Panc1 (cell line): ENCODE results near the gene PLD1. TPM values are rescaled to one million over a fixed set of nuclear protein-coding genes. Genes with fewer than 3 reads are reported as not detected.

Experiments used
- ATAC-seq: fragments of 200-7000 bp; cut with Tn5 transposase; 2 replicates; pipeline ENCODE4 v1.9.1; 2020; ENCODE audit warnings: mild to moderate bottlenecking, moderate library complexity
- BruUV-seq: library from RNA; stranded (reverse); fragments of 400-500 nt; replicated peaks from 2 replicates; lab custom pipeline; 2021; lab: Mats Ljungman, UMichigan
- CTCF ChIA-PET: fragments of 300-600 bp; sonication (Branson Sonifier 250); formaldehyde crosslinking; loops from one replicate; lab custom pipeline; 2022; ENCODE audit warnings: antibody characterized with exemption; lab: Charles Lee
- POLR2A ChIA-PET: fragments of 300-600 bp; sonication (Branson Sonifier 250); formaldehyde crosslinking; loops from one replicate; lab custom pipeline; 2022; ENCODE audit warnings: antibody characterized with exemption; lab: Charles Lee
- DNase-seq: peaks from one replicate; pipeline ENCODE4 v3.0.0-alpha.2; 2010; ENCODE audit warnings: low read depth, low spot score
- H3K27ac ChIP-seq: 2 replicates; pipeline ENCODE4 v1.5.1; 2011; ENCODE audit warnings: mild to moderate bottlenecking, low read length, inconsistent platforms
- H3K27me3 ChIP-seq: fragments of 200-500 bp; sonication (Bioruptor generic); 2 replicates; pipeline ENCODE4 v1.6.0; 2014; ENCODE audit warnings: low read length, inconsistent platforms; ENCODE audit not compliant: control insufficient read depth, insufficient read depth
- H3K36me3 ChIP-seq: fragments of 200-500 bp; sonication (Bioruptor generic); 2 replicates; pipeline ENCODE4 v1.5.1; 2014; ENCODE audit warnings: inconsistent platforms, mild to moderate bottlenecking, low read length, moderate library complexity; ENCODE audit not compliant: control insufficient read depth, insufficient read depth
- H3K4me1 ChIP-seq: 2 replicates; pipeline ENCODE4 v1.5.1; 2011; ENCODE audit warnings: inconsistent platforms, mild to moderate bottlenecking, low read length, moderate library complexity; ENCODE audit not compliant: control insufficient read depth, insufficient read depth
- H3K4me3 ChIP-seq, 2 experiments: 2 replicates each; pipeline ENCODE4 v1.5.1; 2011 to 2012; ENCODE audit warnings: low read depth in 2 of 2, low read length in 2 of 2, mild to moderate bottlenecking in 2 of 2, inconsistent platforms in 1 of 2, moderate library complexity in 1 of 2
- H3K9me3 ChIP-seq: fragments of 200-500 bp; sonication (Bioruptor generic); 2 replicates; pipeline ENCODE4 v1.5.1; 2014; ENCODE audit warnings: low read depth, mild to moderate bottlenecking, inconsistent platforms, low read length, moderate library complexity; ENCODE audit not compliant: control insufficient read depth, insufficient read depth
- CTCF ChIP-seq: fragments of 450-650 bp; IDR thresholded peaks from 2 replicates; pipeline ENCODE4 v1.5.1; 2017; ENCODE audit warnings: mild to moderate bottlenecking
- POLR2AphosphoS5 ChIP-seq: IDR thresholded peaks from 2 replicates; pipeline ENCODE4 v1.6.1; 2012; ENCODE audit warnings: mild to moderate bottlenecking, low read depth, low read length, moderate library complexity
- SIN3A ChIP-seq: IDR thresholded peaks from 2 replicates; pipeline ENCODE4 v1.6.1; 2012; ENCODE audit warnings: low read depth, mild to moderate bottlenecking, low read length, moderate library complexity, borderline replicate concordance; ENCODE audit not compliant: insufficient read depth
- TCF7L2 ChIP-seq: IDR thresholded peaks from 2 replicates; pipeline ENCODE4 v1.6.1; 2011; ENCODE audit warnings: mild to moderate bottlenecking, low read depth, low read length, inconsistent platforms
- in situ Hi-C: cut with HindIII; loops from 2 replicates; pipeline ENCODE4 v1.10.0; 2016; ENCODE audit warnings: low sequenced_read_pairs, low pct_unique_long_range_greater_than_20kb
- intact Hi-C: fragments of 100-400 bp; cut with micrococcal nuclease; formaldehyde crosslinking; loops from one replicate; pipeline ENCODE4 v1.10.0; 2022; ENCODE audit not compliant: unreplicated experiment
- total RNA-seq: library from RNA; stranded (reverse); gene quantifications from one replicate; pipeline ENCODE4 v1.2.1, GENCODE V29; 2021; ENCODE audit not compliant: unreplicated experiment
- TF ChIP-seq, protein P1 (sequence below), 2 experiments: IDR thresholded peaks; 2 replicates each; pipeline ENCODE4 v1.6.1; 2011 to 2012; ENCODE audit warnings: low read depth in 2 of 2, control low read depth in 1 of 2, low read length in 1 of 2, mild to moderate bottlenecking in 1 of 2, moderate library complexity in 1 of 2; ENCODE audit not compliant: insufficient read depth in 1 of 2

The PLD1 gene
- total RNA-seq, 1 experiment from 2014 or later, result 20.6 TPM

GRCh38 chr3:171663805-171664204, 146.5 kb downstream of the PLD1 start:
- ATAC-seq, result no peak
- TF ChIP-seq, protein P1, sequence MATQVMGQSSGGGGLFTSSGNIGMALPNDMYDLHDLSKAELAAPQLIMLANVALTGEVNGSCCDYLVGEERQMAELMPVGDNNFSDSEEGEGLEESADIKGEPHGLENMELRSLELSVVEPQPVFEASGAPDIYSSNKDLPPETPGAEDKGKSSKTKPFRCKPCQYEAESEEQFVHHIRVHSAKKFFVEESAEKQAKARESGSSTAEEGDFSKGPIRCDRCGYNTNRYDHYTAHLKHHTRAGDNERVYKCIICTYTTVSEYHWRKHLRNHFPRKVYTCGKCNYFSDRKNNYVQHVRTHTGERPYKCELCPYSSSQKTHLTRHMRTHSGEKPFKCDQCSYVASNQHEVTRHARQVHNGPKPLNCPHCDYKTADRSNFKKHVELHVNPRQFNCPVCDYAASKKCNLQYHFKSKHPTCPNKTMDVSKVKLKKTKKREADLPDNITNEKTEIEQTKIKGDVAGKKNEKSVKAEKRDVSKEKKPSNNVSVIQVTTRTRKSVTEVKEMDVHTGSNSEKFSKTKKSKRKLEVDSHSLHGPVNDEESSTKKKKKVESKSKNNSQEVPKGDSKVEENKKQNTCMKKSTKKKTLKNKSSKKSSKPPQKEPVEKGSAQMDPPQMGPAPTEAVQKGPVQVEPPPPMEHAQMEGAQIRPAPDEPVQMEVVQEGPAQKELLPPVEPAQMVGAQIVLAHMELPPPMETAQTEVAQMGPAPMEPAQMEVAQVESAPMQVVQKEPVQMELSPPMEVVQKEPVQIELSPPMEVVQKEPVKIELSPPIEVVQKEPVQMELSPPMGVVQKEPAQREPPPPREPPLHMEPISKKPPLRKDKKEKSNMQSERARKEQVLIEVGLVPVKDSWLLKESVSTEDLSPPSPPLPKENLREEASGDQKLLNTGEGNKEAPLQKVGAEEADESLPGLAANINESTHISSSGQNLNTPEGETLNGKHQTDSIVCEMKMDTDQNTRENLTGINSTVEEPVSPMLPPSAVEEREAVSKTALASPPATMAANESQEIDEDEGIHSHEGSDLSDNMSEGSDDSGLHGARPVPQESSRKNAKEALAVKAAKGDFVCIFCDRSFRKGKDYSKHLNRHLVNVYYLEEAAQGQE (IDR thresholded peaks at IDR 0.05; ENCODE audit: insufficient read depth in 1 of 2, low read depth in 2 of 2, low read length in 1 of 2), result no peak
- TF ChIP-seq TCF7L2 (no peak), SIN3A (no peak), POLR2AphosphoS5 (no peak), CTCF (no peak)
- no peak overlapping the region for H3K4me3 ChIP-seq
- no peak for DNase-seq
- in situ Hi-C loops, result no loop called here
- ChIA-PET CTCF (no interaction called here), POLR2A (no interaction called here)
- H3K9me3 ChIP-seq, result no peaks in the 10 kb centered on the region
- H3K4me1 ChIP-seq, result no peaks in the 10 kb centered on the region
- intact Hi-C loops, result no loop called here
- no peaks in the 10 kb centered on the region for H3K36me3 ChIP-seq
- no TSS peak for BruUV-seq
- no peaks in the 10 kb centered on the region for H3K27me3 ChIP-seq
- H3K27ac ChIP-seq, result no peak overlapping the region

DNA sequence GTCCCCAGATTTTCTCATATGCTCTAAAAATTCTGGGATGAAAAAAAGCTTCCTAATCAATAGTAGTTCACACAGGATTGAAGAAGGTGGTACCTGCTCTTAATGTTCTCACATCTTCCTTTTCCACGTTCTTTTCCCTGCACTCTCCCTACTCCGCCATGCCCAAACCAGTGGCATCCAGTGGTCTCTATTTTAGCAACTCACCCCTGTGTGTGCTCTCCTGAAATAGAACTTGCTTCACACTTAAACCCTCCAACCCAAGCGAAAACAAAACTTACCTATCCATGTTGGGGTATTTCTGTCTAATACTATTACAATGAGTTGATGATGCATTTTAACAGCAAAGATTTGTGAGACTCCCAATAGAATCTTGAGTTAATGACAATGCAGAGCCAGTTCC, 148.8 kb downstream of the PLD1 start:
- BruUV-seq, result no TSS peak
- H3K9me3 ChIP-seq, result no peaks in the 10 kb centered on the region
- ATAC-seq, result no peak
- in situ Hi-C loops (no loop called here), intact Hi-C loops (no loop called here)
- no peak overlapping the region for H3K27ac ChIP-seq
- ChIA-PET POLR2A (no interaction called here), CTCF (no interaction called here)
- TF ChIP-seq CTCF (no peak), TCF7L2 (no peak), SIN3A (no peak), POLR2AphosphoS5 (no peak)
- TF ChIP-seq, protein P1 (IDR thresholded peaks at IDR 0.05; ENCODE audit: insufficient read depth in 1 of 2, low read depth in 2 of 2, low read length in 1 of 2), result no peak
- no peak for DNase-seq
- H3K27me3 ChIP-seq, result no peaks in the 10 kb centered on the region
- H3K4me3 ChIP-seq, result no peak overlapping the region
- H3K36me3 ChIP-seq, result 0 out of 2 replicates have a peak, but pooled peaks cover 3% of the 10 kb centered on the region
- no peaks in the 10 kb centered on the region for H3K4me1 ChIP-seq
